Esophagus squamous epithelium (tissue), 5 donors: ENCODE measurements around the gene HSPG2. TPM values are rescaled to one million over a fixed set of nuclear protein-coding genes. Genes with fewer than 3 reads are reported as not detected.

Experiments
- DNase-seq: peaks from one replicate; lab custom pipeline; 2025; lab: John Stamatoyannopoulos, UW
- H3K27ac ChIP-seq, 4 donors: fragments of 200-600 bp; sonication (generic); one replicate each; pipeline ENCODE4 v1.5.1; 2016 to 2019; ENCODE audit warnings: mild to moderate bottlenecking in 1 of 4
- H3K27me3 ChIP-seq, 4 donors: fragments of 200-600 bp; sonication (generic); 1 replicate in 3 of 4; 2 replicates in 1 of 4; pipeline versions ENCODE4 v1.5.1 to v1.6.0; 2017 to 2021; ENCODE audit warnings: antibody characterized with exemption in 1 of 4
- H3K36me3 ChIP-seq, 3 donors: fragments of 200-600 bp; sonication (generic); one replicate each; pipeline ENCODE4 v1.5.1; 2016 to 2019
- H3K4me1 ChIP-seq, 3 donors: fragments of 200-600 bp; sonication (generic); one replicate each; pipeline ENCODE4 v1.5.1; 2017 to 2019
- H3K4me3 ChIP-seq, 4 donors: fragments of 200-600 bp; sonication (generic); 1 replicate in 3 of 4; 2 replicates in 1 of 4; pipeline ENCODE4 v1.5.1; 2016 to 2019; ENCODE audit warnings: mild to moderate bottlenecking in 2 of 4, moderate library complexity in 1 of 4
- H3K9me3 ChIP-seq, 3 donors: fragments of 200-600 bp; sonication (generic); one replicate each; pipeline ENCODE4 v1.5.1; 2016 to 2019
- CTCF ChIP-seq, 6 experiments: fragments of 450-650 bp in 4 of 6; fragments of 200-600 bp in 2 of 6; sonication (generic) in 2 of 6; IDR thresholded peaks; one replicate each; pipeline ENCODE4 v1.5.1; 2016 to 2019; ENCODE audit warnings: antibody characterized with exemption in 6 of 6, mild to moderate bottlenecking in 4 of 6, moderate library complexity in 4 of 6
- POLR2A ChIP-seq, 4 donors: fragments of 450-650 bp; IDR thresholded peaks; one replicate each; pipeline ENCODE4 v1.6.1; 2017; ENCODE audit warnings: antibody characterized with exemption in 4 of 4, mild to moderate bottlenecking in 4 of 4, moderate library complexity in 3 of 4
- WGBS, 2 donors: methylation state at CpG; one replicate each; pipeline ENCODE4 v1.1.5; 2018; 5-methylcytosine and 5-hydroxymethylcytosine counted together
- intact Hi-C: fragments of 100-400 bp; cut with DNase I; formaldehyde crosslinking; loops from one replicate; pipeline ENCODE4 v1.15.0; 2022
- total RNA-seq, 4 donors: library from RNA; depleted of rRNA; stranded (reverse); fragments of >200 nt; gene quantifications; one replicate each; pipeline ENCODE4 v1.1.0, GENCODE V29; 2016
- donor health status: DM: yes; HTN: yes; CAD: no.

Gene HSPG2
- total RNA-seq, 4 donors from 2014 or later, result 44.9 to 107 (median 54.2) TPM

- TF ChIP-seq CTCF (IDR thresholded peaks at IDR 0.05), result no peak
- Histone ChIP-seq H3K36me3 (peaks cover 0 to 47% (median 3%) of the 10 kb centered on the region in 3 donors), H3K27ac (peak overlapping the region; percentile 51 to 97 (median 87)), H3K4me3 (no peak overlapping the region), H3K4me1 (peaks cover 28 to 94% (median 71%) of the 10 kb centered on the region in 3 donors), H3K9me3 (no peaks in the 10 kb centered on the region), H3K27me3 (no peaks in the 10 kb centered on the region)
- intact Hi-C loops, result no loop called here
- WGBS, 2 donors, result 37 to 46% methylated on average over 12 to 16 of the region's 20 CpGs
- no peak for DNase-seq
Measured at GRCh38 chr1:21896652-21897532, 40.2 kb downstream of the HSPG2 start.

- Histone ChIP-seq H3K27me3 (no peaks in the 10 kb centered on the region), H3K9me3 (no peaks in the 10 kb centered on the region), H3K4me3 (no peak overlapping the region), H3K36me3 (peaks cover 0 to 56% (median 3%) of the 10 kb centered on the region in 3 donors), H3K27ac (peak overlapping the region; percentile 51 to 97 (median 87)), H3K4me1 (peaks cover 28 to 92% (median 62%) of the 10 kb centered on the region in 3 donors)
- 70 to 77% methylated on average over 3 to 7 of the region's 8 CpGs for WGBS, 2 donors
- TF ChIP-seq POLR2A (IDR thresholded peaks at IDR 0.05), result no peak
- TF ChIP-seq CTCF (IDR thresholded peaks at IDR 0.05), result no peak
- intact Hi-C loops, result no loop called here
- no peak for DNase-seq
Measured at GRCh38 chr1:21896026-21896425, 41.1 kb downstream of the HSPG2 start.

GRCh38 chr1:21894034-21894881 lies 42.9 kb downstream of the HSPG2 start:
- Histone ChIP-seq H3K27me3 (no peaks in the 10 kb centered on the region), H3K4me1 (peaks cover 28 to 78% (median 44%) of the 10 kb centered on the region in 3 donors), H3K36me3 (peaks cover 4 to 73% (median 11%) of the 10 kb centered on the region in 3 donors), H3K9me3 (no peaks in the 10 kb centered on the region), H3K27ac (peak overlapping the region; percentile 32 to 97 (median 87)), H3K4me3 (no peak overlapping the region)
- DNase-seq, result no peak
- no peak for TF ChIP-seq CTCF (IDR thresholded peaks at IDR 0.05)
- TF ChIP-seq POLR2A (IDR thresholded peaks at IDR 0.05), result no peak
- intact Hi-C loops, result no loop called here
- 50 to 57% methylated on average over 7 to 8 of the region's 11 CpGs for WGBS, 2 donors

GRCh38 chr1:21893046-21893805 lies 43.9 kb downstream of the HSPG2 start:
- H3K27ac ChIP-seq, result peak overlapping the region in 3 of 4 donors; percentile 42 to 97 (median 88)
- intact Hi-C loops, result no loop called here
- 83 to 89% methylated on average over 6 to 9 of the region's 14 CpGs for WGBS, 2 donors
- no peak overlapping the region for H3K4me3 ChIP-seq
- H3K36me3 ChIP-seq, result peaks cover 4 to 79% (median 16%) of the 10 kb centered on the region in 3 donors
- DNase-seq, result no peak
- peaks cover 28 to 67% (median 35%) of the 10 kb centered on the region in 3 donors for H3K4me1 ChIP-seq
- no peaks in the 10 kb centered on the region for H3K27me3 ChIP-seq
- H3K9me3 ChIP-seq, result no peaks in the 10 kb centered on the region
- TF ChIP-seq POLR2A (IDR thresholded peaks at IDR 0.05), result no peak
- TF ChIP-seq CTCF (IDR thresholded peaks at IDR 0.05), result no peak
